ENCODE results near the gene ASB4. TPM values are rescaled to one million over a fixed set of nuclear protein-coding genes. Genes with fewer than 3 reads are reported as not detected.
A peak's percentile ranks its signal among the peaks of the same experiment; 100 is the strongest.

The ASB4 gene
- total RNA-seq, 1 donor from 2014 or later, result 24.0 TPM

- no peaks in the 10 kb centered on the region for H3K9me3 ChIP-seq (ENCODE audit: control insufficient read depth in 3 of 3, low read length in 3 of 3)
- no peak overlapping the region for H3K27ac ChIP-seq (ENCODE audit: low read depth, low read length)
- no peak overlapping the region for H3K4me3 ChIP-seq (ENCODE audit: low read length in 3 of 3)
- H3K27me3 ChIP-seq (ENCODE audit: control insufficient read depth in 3 of 3, insufficient read depth in 3 of 3, low read length in 3 of 3), result no peaks in the 10 kb centered on the region
- H3K9ac ChIP-seq (ENCODE audit: low read depth in 1 of 3, low read length in 3 of 3), result no peak overlapping the region
- H3K36me3 ChIP-seq (ENCODE audit: control insufficient read depth in 3 of 3, insufficient read depth in 3 of 3, low read length in 3 of 3), result no peaks in the 10 kb centered on the region
- H3K4me1 ChIP-seq (ENCODE audit: control insufficient read depth in 3 of 3, insufficient read depth in 3 of 3, low read length in 3 of 3), result peaks cover 2 to 9% (median 8%) of the 10 kb centered on the region in 3 donors
Observed at GRCh38 chr7:95536656-95537311, 51.0 kb downstream of the ASB4 start.

- Histone ChIP-seq H3K9me3 (ENCODE audit: control insufficient read depth in 3 of 3, low read length in 3 of 3) (no peaks in the 10 kb centered on the region), H3K27ac (ENCODE audit: low read depth, low read length) (no peak overlapping the region), H3K4me1 (ENCODE audit: control insufficient read depth in 3 of 3, insufficient read depth in 3 of 3, low read length in 3 of 3) (peaks cover 2 to 9% (median 8%) of the 10 kb centered on the region in 3 donors), H3K27me3 (ENCODE audit: control insufficient read depth in 3 of 3, insufficient read depth in 3 of 3, low read length in 3 of 3) (no peaks in the 10 kb centered on the region), H3K36me3 (ENCODE audit: control insufficient read depth in 3 of 3, insufficient read depth in 3 of 3, low read length in 3 of 3) (no peaks in the 10 kb centered on the region), H3K9ac (ENCODE audit: low read depth in 1 of 3, low read length in 3 of 3) (no peak overlapping the region), H3K4me3 (ENCODE audit: low read length in 3 of 3) (no peak overlapping the region)
Observed at GRCh38 chr7:95537468-95537867, 51.7 kb downstream of the ASB4 start.

- Histone ChIP-seq H3K36me3 (ENCODE audit: control insufficient read depth in 3 of 3, insufficient read depth in 3 of 3, low read length in 3 of 3) (no peaks in the 10 kb centered on the region), H3K4me3 (ENCODE audit: low read length in 3 of 3) (no peak overlapping the region), H3K9ac (ENCODE audit: low read depth in 1 of 3, low read length in 3 of 3) (no peak overlapping the region), H3K9me3 (ENCODE audit: control insufficient read depth in 3 of 3, low read length in 3 of 3) (no peaks in the 10 kb centered on the region), H3K27ac (ENCODE audit: low read depth, low read length) (no peak overlapping the region), H3K27me3 (ENCODE audit: control insufficient read depth in 3 of 3, insufficient read depth in 3 of 3, low read length in 3 of 3) (no peaks in the 10 kb centered on the region), H3K4me1 (ENCODE audit: control insufficient read depth in 3 of 3, insufficient read depth in 3 of 3, low read length in 3 of 3) (peaks cover under 1 to 7% (median 6%) of the 10 kb centered on the region in 3 donors)
Observed at GRCh38 chr7:95539426-95539825, 53.7 kb downstream of the ASB4 start.

- no peak overlapping the region for H3K4me3 ChIP-seq (ENCODE audit: low read length in 3 of 3)
- no peak overlapping the region for H3K27ac ChIP-seq (ENCODE audit: low read depth, low read length)
- no peaks in the 10 kb centered on the region for H3K27me3 ChIP-seq (ENCODE audit: control insufficient read depth in 3 of 3, insufficient read depth in 3 of 3, low read length in 3 of 3)
- no peak overlapping the region for H3K9ac ChIP-seq (ENCODE audit: low read depth in 1 of 3, low read length in 3 of 3)
- no peaks in the 10 kb centered on the region for H3K36me3 ChIP-seq (ENCODE audit: control insufficient read depth in 3 of 3, insufficient read depth in 3 of 3, low read length in 3 of 3)
- peaks cover 0 to 5% (median under 1%) of the 10 kb centered on the region in 3 donors for H3K4me1 ChIP-seq (ENCODE audit: control insufficient read depth in 3 of 3, insufficient read depth in 3 of 3, low read length in 3 of 3)
- no peaks in the 10 kb centered on the region for H3K9me3 ChIP-seq (ENCODE audit: control insufficient read depth in 3 of 3, low read length in 3 of 3)
Observed at GRCh38 chr7:95540366-95540765, 54.6 kb downstream of the ASB4 start.

GRCh38 chr7:95543312-95543711 lies 57.6 kb downstream of the ASB4 start:
- no peak overlapping the region for H3K4me3 ChIP-seq (ENCODE audit: low read length in 3 of 3)
- H3K9me3 ChIP-seq (ENCODE audit: control insufficient read depth in 3 of 3, low read length in 3 of 3), result no peaks in the 10 kb centered on the region
- no peak overlapping the region for H3K27ac ChIP-seq (ENCODE audit: low read depth, low read length)
- no peak overlapping the region for H3K9ac ChIP-seq (ENCODE audit: low read depth in 1 of 3, low read length in 3 of 3)
- H3K36me3 ChIP-seq (ENCODE audit: control insufficient read depth in 3 of 3, insufficient read depth in 3 of 3, low read length in 3 of 3), result no peaks in the 10 kb centered on the region
- peaks cover 10 to 30% (median 24%) of the 10 kb centered on the region in 3 donors for H3K4me1 ChIP-seq (ENCODE audit: control insufficient read depth in 3 of 3, insufficient read depth in 3 of 3, low read length in 3 of 3)
- no peaks in the 10 kb centered on the region for H3K27me3 ChIP-seq (ENCODE audit: control insufficient read depth in 3 of 3, insufficient read depth in 3 of 3, low read length in 3 of 3)

- Histone ChIP-seq H3K27ac (ENCODE audit: low read depth, low read length) (no peak overlapping the region), H3K9ac (ENCODE audit: low read depth in 1 of 3, low read length in 3 of 3) (no peak overlapping the region)
Observed at GRCh38 chr7:95544171-95544570, 58.4 kb downstream of the ASB4 start.

GRCh38 chr7:95545007-95545615 lies 59.4 kb downstream of the ASB4 start:
- peak overlapping the region; percentile 95 for H3K27ac ChIP-seq (ENCODE audit: low read depth, low read length)
- H3K9ac ChIP-seq (ENCODE audit: low read depth in 1 of 3, low read length in 3 of 3), result peak overlapping the region; percentile 43 to 80 (median 66)
- H3K36me3 ChIP-seq (ENCODE audit: control insufficient read depth in 3 of 3, insufficient read depth in 3 of 3, low read length in 3 of 3), result no peaks in the 10 kb centered on the region
- H3K4me1 ChIP-seq (ENCODE audit: control insufficient read depth in 3 of 3, insufficient read depth in 3 of 3, low read length in 3 of 3), result peaks cover 16 to 39% (median 35%) of the 10 kb centered on the region in 3 donors
- H3K9me3 ChIP-seq (ENCODE audit: control insufficient read depth in 3 of 3, low read length in 3 of 3), result no peaks in the 10 kb centered on the region
- H3K4me3 ChIP-seq (ENCODE audit: low read length in 3 of 3), result peak overlapping the region; percentile 27 to 68 (median 63)
- H3K27me3 ChIP-seq (ENCODE audit: control insufficient read depth in 3 of 3, insufficient read depth in 3 of 3, low read length in 3 of 3), result no peaks in the 10 kb centered on the region

More at GRCh38 chr7:95544171-95544570, 58.4 kb downstream of the ASB4 start:
- Histone ChIP-seq H3K36me3 (ENCODE audit: control insufficient read depth in 3 of 3, insufficient read depth in 3 of 3, low read length in 3 of 3) (no peaks in the 10 kb centered on the region), H3K4me3 (ENCODE audit: low read length in 3 of 3) (no peak overlapping the region), H3K9me3 (ENCODE audit: control insufficient read depth in 3 of 3, low read length in 3 of 3) (no peaks in the 10 kb centered on the region), H3K27me3 (ENCODE audit: control insufficient read depth in 3 of 3, insufficient read depth in 3 of 3, low read length in 3 of 3) (no peaks in the 10 kb centered on the region), H3K4me1 (ENCODE audit: control insufficient read depth in 3 of 3, insufficient read depth in 3 of 3, low read length in 3 of 3) (peaks cover 10 to 32% (median 26%) of the 10 kb centered on the region in 3 donors)

GRCh38 chr7:95545673-95546072 lies 59.9 kb downstream of the ASB4 start:
- Histone ChIP-seq H3K36me3 (ENCODE audit: control insufficient read depth in 3 of 3, insufficient read depth in 3 of 3, low read length in 3 of 3) (no peaks in the 10 kb centered on the region), H3K4me1 (ENCODE audit: control insufficient read depth in 3 of 3, insufficient read depth in 3 of 3, low read length in 3 of 3) (peaks cover 22 to 44% (median 41%) of the 10 kb centered on the region in 3 donors), H3K27me3 (ENCODE audit: control insufficient read depth in 3 of 3, insufficient read depth in 3 of 3, low read length in 3 of 3) (no peaks in the 10 kb centered on the region), H3K4me3 (ENCODE audit: low read length in 3 of 3) (peak overlapping the region; percentile 27 to 68 (median 63)), H3K9ac (ENCODE audit: low read depth in 1 of 3, low read length in 3 of 3) (peak overlapping the region; percentile 43 to 80 (median 66)), H3K9me3 (ENCODE audit: control insufficient read depth in 3 of 3, low read length in 3 of 3) (no peaks in the 10 kb centered on the region), H3K27ac (ENCODE audit: low read depth, low read length) (peak overlapping the region; percentile 95)

GRCh38 chr7:95546647-95547046 lies 60.9 kb downstream of the ASB4 start:
- H3K4me1 ChIP-seq (ENCODE audit: control insufficient read depth in 3 of 3, insufficient read depth in 3 of 3, low read length in 3 of 3), result peaks cover 26 to 49% (median 45%) of the 10 kb centered on the region in 3 donors
- H3K27ac ChIP-seq (ENCODE audit: low read depth, low read length), result peak overlapping the region; percentile 95
- H3K9ac ChIP-seq (ENCODE audit: low read depth in 1 of 3, low read length in 3 of 3), result peak overlapping the region; percentile 10 to 26 (median 13)
- peak overlapping the region in 2 of 3 donors; percentile 7 to 41 for H3K4me3 ChIP-seq (ENCODE audit: low read length in 3 of 3)
- no peaks in the 10 kb centered on the region for H3K36me3 ChIP-seq (ENCODE audit: control insufficient read depth in 3 of 3, insufficient read depth in 3 of 3, low read length in 3 of 3)
- H3K9me3 ChIP-seq (ENCODE audit: control insufficient read depth in 3 of 3, low read length in 3 of 3), result no peaks in the 10 kb centered on the region
- no peaks in the 10 kb centered on the region for H3K27me3 ChIP-seq (ENCODE audit: control insufficient read depth in 3 of 3, insufficient read depth in 3 of 3, low read length in 3 of 3)

Measured in skeletal muscle tissue (tissue), 4 donors.